HG02588 (cell line): ENCODE measurements around the gene LRCH1.

Source experiments
- ATAC-seq: cut with Tn5 transposase; IDR thresholded peaks from one replicate; pipeline ENCODE4 v1.9.1; 2021; ENCODE audit warnings: mild to moderate bottlenecking, moderate library complexity; ENCODE audit not compliant: unreplicated experiment

LRCH1 gene

GRCh38 chr13:46778095-46778494 lies 225.1 kb downstream of the LRCH1 start:
- no peak for ATAC-seq

- no peak for ATAC-seq
Observed at GRCh38 chr13:46778890-46779289, 225.9 kb downstream of the LRCH1 start.

GRCh38 chr13:46782066-46782465 lies 229.1 kb downstream of the LRCH1 start:
- ATAC-seq: no peak

- no peak for ATAC-seq
Observed at GRCh38 chr13:46782691-46783090, 229.7 kb downstream of the LRCH1 start.

GRCh38 chr13:46783504-46783903 lies 230.5 kb downstream of the LRCH1 start:
- ATAC-seq: no peak

GRCh38 chr13:46795321-46795720 lies 242.4 kb downstream of the LRCH1 start:
- ATAC-seq: no peak

- ATAC-seq: no peak
Observed at GRCh38 chr13:46796129-46796514, 243.2 kb downstream of the LRCH1 start.

GRCh38 chr13:46796515-46797474 lies 243.8 kb downstream of the LRCH1 start, which contains the start of gene ESD:
ESD (minus strand) TSS chr13:46797161; CDS start chr13:46791413, 5,748 bp downstream.
- ATAC-seq: peak; percentile 87

GRCh38 chr13:46797501-46798237 lies 244.7 kb downstream of the LRCH1 start:
- ATAC-seq: no peak

- ATAC-seq: no peak
Observed at GRCh38 chr13:46799139-46799538, 246.2 kb downstream of the LRCH1 start.

GRCh38 chr13:46801858-46802257 lies 248.9 kb downstream of the LRCH1 start:
- ATAC-seq: no peak
